SU-DHL-6 (cell line): ENCODE results near the gene LRP2.
"Not testable (repeated sequence)": the region's sequence is repeated elsewhere in the genome, so short reads cannot be mapped to it uniquely, and the experiment has no call there.

Experiments used
- H2AFZ ChIP-seq: fragments of 200-600 bp; sonication (generic); 2 replicates; pipeline ENCODE4 v1.6.1; 2014; ENCODE audit warnings: low read depth, mild to moderate bottlenecking, moderate library complexity, mixed read lengths, antibody characterized with exemption, low read length; ENCODE audit not compliant: severe bottlenecking
- H3F3A ChIP-seq: fragments of 200-600 bp; shearing (Covaris generic); 2 replicates; pipeline ENCODE4 v1.6.0; 2016; ENCODE audit warnings: antibody characterized with exemption, mild to moderate bottlenecking; ENCODE audit not compliant: insufficient read depth
- H3K27ac ChIP-seq: fragments of 200-600 bp; sonication (generic); 2 replicates; pipeline ENCODE4 v1.5.1; 2016; ENCODE audit warnings: low read depth, mild to moderate bottlenecking, low read length, moderate library complexity, mixed read lengths
- H3K27me3 ChIP-seq: fragments of 200-600 bp; sonication (generic), shearing (Covaris generic); 2 replicates; pipeline ENCODE4 v1.6.0; 2014; ENCODE audit warnings: mild to moderate bottlenecking, low read length
- H3K36me3 ChIP-seq: fragments of 200-600 bp; sonication (generic); 2 replicates; pipeline ENCODE4 v1.6.1; 2014; ENCODE audit warnings: mild to moderate bottlenecking, low read length, mixed read lengths
- H3K4me2 ChIP-seq: fragments of 300-600, 200-600 bp; shearing (Covaris generic), sonication (generic); 2 replicates; pipeline ENCODE4 v1.6.0; 2014; ENCODE audit warnings: low read length, low read depth, mild to moderate bottlenecking; ENCODE audit not compliant: poor library complexity, severe bottlenecking
- H3K4me3 ChIP-seq: fragments of 200-600 bp; sonication (generic); 2 replicates; pipeline ENCODE4 v1.5.1; 2014; ENCODE audit warnings: antibody characterized with exemption, low read length, mild to moderate bottlenecking, mixed read lengths; ENCODE audit not compliant: insufficient read depth, poor library complexity, severe bottlenecking
- H3K79me2 ChIP-seq: fragments of 200-600 bp; sonication (generic); 2 replicates; pipeline ENCODE4 v1.6.1; 2014; ENCODE audit warnings: mild to moderate bottlenecking, low read length, moderate library complexity; ENCODE audit not compliant: insufficient read depth
- H3K9ac ChIP-seq: fragments of 200-600 bp; sonication (generic); 2 replicates; pipeline ENCODE4 v1.7.0; 2014; ENCODE audit warnings: mild to moderate bottlenecking, low read length
- H3K9me2 ChIP-seq: fragments of 200-600 bp; sonication (generic); replicated peaks from 2 replicates; pipeline ENCODE4 v1.6.1; 2014; ENCODE audit warnings: low read length; ENCODE audit not compliant: insufficient read depth
- H3K9me3 ChIP-seq: fragments of 200-600 bp; sonication (generic); 2 replicates; pipeline ENCODE4 v1.6.1; 2014; ENCODE audit warnings: low read length, mixed read lengths; ENCODE audit not compliant: insufficient read depth
- H4K20me1 ChIP-seq: fragments of 200-600 bp; sonication (generic); 2 replicates; pipeline ENCODE4 v1.6.1; 2014; ENCODE audit warnings: low read depth, mild to moderate bottlenecking, antibody characterized with exemption, low read length, moderate library complexity, mixed read lengths
- CTCF ChIP-seq: fragments of 200-600 bp; sonication (generic); IDR thresholded peaks from one replicate; pipeline ENCODE4 v1.5.1; 2017; ENCODE audit warnings: antibody characterized with exemption, mild to moderate bottlenecking, low read length, moderate library complexity; ENCODE audit not compliant: insufficient read depth, poor library complexity, severe bottlenecking
- EZH2phosphoT487 ChIP-seq: fragments of 200-600 bp; sonication (generic), shearing (Covaris generic); conservative IDR thresholded peaks from 2 replicates; pipeline ENCODE4 v1.6.1; 2018; ENCODE audit warnings: mild to moderate bottlenecking, antibody characterized with exemption, low read length, moderate library complexity, mixed read lengths

LRP2 gene

DNA sequence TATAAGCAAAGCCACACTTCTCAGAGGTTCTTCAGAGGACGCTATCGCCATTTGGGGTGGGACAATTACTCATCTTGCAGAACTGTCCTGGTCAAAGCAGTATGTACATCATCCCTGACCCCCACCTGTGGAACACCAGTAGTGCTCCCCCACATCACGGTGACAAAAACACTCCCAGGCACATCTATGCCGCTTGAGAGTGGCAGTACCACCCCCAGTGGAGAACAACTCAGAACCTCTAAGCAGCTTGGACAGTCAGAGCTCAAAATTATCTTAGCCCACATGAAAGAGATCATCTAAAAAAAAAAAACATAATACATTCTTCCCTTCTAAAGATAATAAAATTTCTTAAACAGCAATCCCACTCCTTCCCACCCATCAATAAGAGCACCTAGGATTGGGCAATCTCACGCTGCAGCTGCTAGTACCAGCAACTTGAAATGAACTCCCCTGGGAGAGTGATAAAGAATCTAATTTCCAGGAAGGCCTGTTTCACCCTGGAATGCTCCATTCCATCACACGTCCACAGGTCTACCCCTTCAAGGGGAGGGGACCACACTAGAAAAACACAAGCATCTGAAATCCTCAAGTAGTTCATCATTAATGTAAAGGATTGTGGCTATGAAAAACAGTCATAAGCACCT is 31.7 kb downstream of the LRP2 start:
- H3K4me2 ChIP-seq, result no peak overlapping the region

DNA sequence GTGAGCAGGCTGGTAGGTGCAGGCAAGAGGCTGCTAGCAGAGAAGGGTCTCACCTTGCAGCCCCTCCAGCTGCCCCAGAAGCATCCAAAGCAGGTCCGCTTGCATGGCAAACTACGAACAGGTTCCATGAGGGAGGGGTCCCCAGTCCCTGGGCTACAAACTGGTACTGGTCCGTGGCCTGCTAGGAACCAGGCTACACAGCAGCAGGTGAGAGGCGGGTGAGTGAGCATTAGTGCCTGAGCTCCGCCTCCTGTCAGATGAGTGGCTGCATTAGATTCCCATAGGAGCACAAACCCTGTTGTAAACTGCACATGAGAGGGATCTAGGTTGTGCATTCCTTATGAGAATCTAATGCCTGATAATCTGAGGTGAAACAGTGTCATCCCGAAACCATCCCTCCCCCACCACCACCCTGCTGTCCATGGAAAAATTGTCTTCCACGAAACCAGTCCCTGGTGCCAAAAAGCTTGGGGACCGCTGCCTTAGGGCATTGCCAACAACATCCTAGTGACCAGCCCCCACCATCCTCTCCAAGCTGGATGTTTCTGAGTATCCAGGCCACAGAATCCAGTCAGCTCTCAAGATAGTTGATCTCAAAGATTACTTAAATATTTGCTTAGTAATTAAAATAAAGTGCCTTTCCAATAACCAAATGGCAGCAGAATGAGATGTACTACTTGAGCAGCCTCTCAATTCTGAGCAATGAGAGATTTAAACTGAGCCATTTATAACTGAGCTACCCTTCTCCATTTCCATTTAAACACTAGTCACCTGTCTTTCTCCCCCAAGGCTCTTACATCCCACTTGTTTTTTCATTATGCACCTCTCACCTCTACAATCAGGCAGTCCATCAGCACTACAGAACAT is 32.4 kb downstream of the LRP2 start:
- Histone ChIP-seq H3K36me3 (no peaks in the 10 kb centered on the region), H4K20me1 (no peaks in the 10 kb centered on the region), H3K9me3 (no peaks in the 10 kb centered on the region), H3K27me3 (no peaks in the 10 kb centered on the region), H3K4me2 (no peak overlapping the region), H3K27ac (no peak overlapping the region), H3K4me3 (no peak overlapping the region), H3K9ac (no peak overlapping the region), H3K9me2 (no peaks in the 10 kb centered on the region), H3F3A (no peaks in the 10 kb centered on the region), H2AFZ (no peak overlapping the region), H3K79me2 (no peaks in the 10 kb centered on the region)
- TF ChIP-seq CTCF (no peak), EZH2phosphoT487 (no peak)

More for the DNA sequence above, 31.7 kb downstream of the LRP2 start:
- Histone ChIP-seq H3K9me3 (no peaks in the 10 kb centered on the region), H2AFZ (no peak overlapping the region), H3K9ac (no peak overlapping the region), H3K36me3 (no peaks in the 10 kb centered on the region), H4K20me1 (no peaks in the 10 kb centered on the region), H3F3A (no peaks in the 10 kb centered on the region), H3K9me2 (no peaks in the 10 kb centered on the region), H3K27ac (no peak overlapping the region), H3K27me3 (no peaks in the 10 kb centered on the region), H3K4me3 (no peak overlapping the region), H3K79me2 (no peaks in the 10 kb centered on the region)
- no peak for TF ChIP-seq CTCF
- TF ChIP-seq EZH2phosphoT487, result no peak

- Histone ChIP-seq H3K79me2 (no peaks in the 10 kb centered on the region), H3K36me3 (no peaks in the 10 kb centered on the region), H3K27me3 (no peaks in the 10 kb centered on the region), H3K9me2 (no peaks in the 10 kb centered on the region), H3K27ac (no peak overlapping the region), H4K20me1 (no peaks in the 10 kb centered on the region), H3F3A (no peaks in the 10 kb centered on the region), H3K9me3 (no peaks in the 10 kb centered on the region), H3K4me3 (no peak overlapping the region), H3K4me2 (no peak overlapping the region), H3K9ac (no peak overlapping the region), H2AFZ (no peak overlapping the region)
- TF ChIP-seq CTCF (no peak), EZH2phosphoT487 (no peak)
Measured at GRCh38 chr2:169328785-169329184, 33.5 kb downstream of the LRP2 start.

- H3K4me2 ChIP-seq, H2AFZ ChIP-seq, H3K27ac ChIP-seq, H3K27me3 ChIP-seq, H3K36me3 ChIP-seq, H4K20me1 ChIP-seq, H3K4me3 ChIP-seq, H3F3A ChIP-seq, H3K9me3 ChIP-seq, H3K79me2 ChIP-seq, H3K9me2 ChIP-seq, H3K9ac ChIP-seq: not testable (repeated sequence)
Measured at GRCh38 chr2:169327837-169328236, 34.5 kb downstream of the LRP2 start.

DNA sequence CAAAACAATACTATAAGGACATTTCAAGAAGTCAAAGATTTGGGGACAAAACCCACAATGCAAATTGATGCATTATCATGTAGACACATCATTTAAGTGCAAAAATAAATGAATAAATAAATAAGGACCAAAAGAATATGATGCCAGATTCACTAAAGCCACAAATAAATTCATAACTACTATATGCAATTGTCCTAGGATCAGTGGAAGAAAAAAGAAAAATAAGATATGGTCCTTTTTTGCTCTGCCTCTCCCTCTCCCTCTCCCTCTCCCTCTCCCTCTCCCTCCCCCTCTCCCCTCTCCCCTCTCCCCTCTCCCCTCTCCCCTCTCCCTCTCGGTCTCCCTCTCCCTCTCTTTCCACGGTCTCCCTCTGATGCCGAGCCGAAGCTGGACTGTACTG is 36.4 kb downstream of the LRP2 start:
- H3K9me3 ChIP-seq, H3K79me2 ChIP-seq, H3K27me3 ChIP-seq, H3K9ac ChIP-seq, H3K4me3 ChIP-seq, H3K36me3 ChIP-seq, H3K27ac ChIP-seq, H4K20me1 ChIP-seq, H3K9me2 ChIP-seq, H3K4me2 ChIP-seq, H2AFZ ChIP-seq, H3F3A ChIP-seq: not testable (repeated sequence)
